Bronchial epithelial cell (primary cell): ENCODE data around the gene PLXND1. TPM values are rescaled to one million over a fixed set of nuclear protein-coding genes. Genes with fewer than 3 reads are reported as not detected.

Source experiments
- DNase-seq: peaks from one replicate; pipeline ENCODE4 v3.0.0-alpha.2; 2010; ENCODE audit warnings: low read depth
- FAIRE-seq: peaks from 2 replicates; lab custom pipeline; 2011; peaks lifted over from hg19 to GRCh38; lab: Jason Lieb, UNC
- H3K27me3 ChIP-seq: 2 replicates; pipeline ENCODE4 v1.5.1; 2011; ENCODE audit warnings: low read length; ENCODE audit not compliant: control insufficient read depth, insufficient read depth
- H3K36me3 ChIP-seq: 2 replicates; pipeline ENCODE4 v1.5.1; 2011; ENCODE audit warnings: low read length; ENCODE audit not compliant: control insufficient read depth, insufficient read depth
- H3K4me3 ChIP-seq: 2 replicates; pipeline ENCODE4 v1.5.1; 2011; ENCODE audit warnings: mild to moderate bottlenecking, low read depth, low read length, control low read depth
- total RNA-seq: library from RNA; depleted of rRNA; stranded (reverse); fragments of >200 nt; gene quantifications from 2 replicates; pipeline ENCODE4 v1.2.1, GENCODE V29; 2014
- TF ChIP-seq, protein P1 (sequence below): IDR thresholded peaks from 2 replicates; pipeline ENCODE4 v1.5.1; 2011; ENCODE audit warnings: mild to moderate bottlenecking, moderate library complexity, low read length, control low read depth, inconsistent platforms; ENCODE audit not compliant: insufficient read depth, severe bottlenecking

The PLXND1 gene
- total RNA-seq, 1 donor from 2014 or later = 2.4 TPM

DNA sequence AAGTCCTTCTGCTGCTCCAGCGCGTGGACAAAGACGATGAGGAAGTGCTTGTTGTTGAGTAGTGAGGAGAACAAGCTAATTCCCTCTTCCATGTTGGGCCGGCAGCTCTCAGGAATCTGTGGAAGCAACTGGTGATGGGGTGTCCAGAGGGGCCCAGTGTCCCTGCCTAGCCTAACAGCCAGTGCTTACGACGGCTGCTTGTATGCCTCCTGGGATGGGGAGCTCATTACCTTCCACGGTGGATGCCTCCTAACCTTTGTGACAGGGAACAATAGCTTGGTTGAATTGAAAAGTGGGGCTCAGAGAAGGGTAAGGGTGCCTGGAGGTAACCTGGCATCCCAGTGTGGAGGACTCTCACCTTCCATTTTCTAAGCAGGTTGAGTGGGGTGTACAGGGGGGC, 40.6 kb downstream of the PLXND1 start:
- Histone ChIP-seq H3K4me3 (no peak overlapping the region), H3K27me3 (no peaks in the 10 kb centered on the region), H3K36me3 (no peaks in the 10 kb centered on the region)
- no peak for DNase-seq
- FAIRE-seq = no peak
- TF ChIP-seq, protein P1, sequence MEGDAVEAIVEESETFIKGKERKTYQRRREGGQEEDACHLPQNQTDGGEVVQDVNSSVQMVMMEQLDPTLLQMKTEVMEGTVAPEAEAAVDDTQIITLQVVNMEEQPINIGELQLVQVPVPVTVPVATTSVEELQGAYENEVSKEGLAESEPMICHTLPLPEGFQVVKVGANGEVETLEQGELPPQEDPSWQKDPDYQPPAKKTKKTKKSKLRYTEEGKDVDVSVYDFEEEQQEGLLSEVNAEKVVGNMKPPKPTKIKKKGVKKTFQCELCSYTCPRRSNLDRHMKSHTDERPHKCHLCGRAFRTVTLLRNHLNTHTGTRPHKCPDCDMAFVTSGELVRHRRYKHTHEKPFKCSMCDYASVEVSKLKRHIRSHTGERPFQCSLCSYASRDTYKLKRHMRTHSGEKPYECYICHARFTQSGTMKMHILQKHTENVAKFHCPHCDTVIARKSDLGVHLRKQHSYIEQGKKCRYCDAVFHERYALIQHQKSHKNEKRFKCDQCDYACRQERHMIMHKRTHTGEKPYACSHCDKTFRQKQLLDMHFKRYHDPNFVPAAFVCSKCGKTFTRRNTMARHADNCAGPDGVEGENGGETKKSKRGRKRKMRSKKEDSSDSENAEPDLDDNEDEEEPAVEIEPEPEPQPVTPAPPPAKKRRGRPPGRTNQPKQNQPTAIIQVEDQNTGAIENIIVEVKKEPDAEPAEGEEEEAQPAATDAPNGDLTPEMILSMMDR = no peak

DNA sequence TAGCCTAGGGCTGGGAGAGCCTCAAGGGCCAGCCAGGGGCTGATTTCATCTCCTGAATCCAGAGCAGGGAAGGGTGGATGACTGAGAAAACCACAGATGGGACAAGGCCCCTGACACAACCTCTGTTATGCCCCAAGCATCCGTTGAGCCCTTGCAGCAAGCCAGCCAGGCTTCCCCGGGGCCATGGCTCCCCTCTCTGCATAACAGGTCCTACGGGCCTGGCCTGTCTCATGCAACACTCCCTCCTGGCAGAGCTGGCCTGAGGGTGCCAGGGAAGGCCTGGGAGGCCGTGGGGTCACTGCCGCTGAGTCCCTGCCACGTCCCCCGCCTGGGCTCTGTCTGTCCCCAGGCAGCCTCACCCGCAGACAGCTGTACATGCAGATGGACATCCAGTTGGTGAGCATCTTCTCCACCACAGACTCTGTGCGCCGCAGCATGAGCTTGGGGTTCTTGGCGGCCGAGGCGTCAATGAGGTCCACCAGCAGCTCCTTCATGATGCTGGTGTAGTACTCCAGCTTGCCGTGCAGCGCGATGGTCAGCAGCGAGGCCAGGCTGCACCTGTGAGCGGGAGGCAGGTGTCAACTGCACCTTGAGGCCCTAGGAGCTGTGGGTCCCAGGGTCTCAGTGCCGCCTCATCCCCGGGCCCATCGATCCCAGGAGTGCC, 41.4 kb downstream of the PLXND1 start:
- no peak for DNase-seq
- Histone ChIP-seq H3K27me3 (no peaks in the 10 kb centered on the region), H3K36me3 (no peaks in the 10 kb centered on the region), H3K4me3 (no peak overlapping the region)
- TF ChIP-seq, protein P1 = no peak
- FAIRE-seq = no peak

DNA sequence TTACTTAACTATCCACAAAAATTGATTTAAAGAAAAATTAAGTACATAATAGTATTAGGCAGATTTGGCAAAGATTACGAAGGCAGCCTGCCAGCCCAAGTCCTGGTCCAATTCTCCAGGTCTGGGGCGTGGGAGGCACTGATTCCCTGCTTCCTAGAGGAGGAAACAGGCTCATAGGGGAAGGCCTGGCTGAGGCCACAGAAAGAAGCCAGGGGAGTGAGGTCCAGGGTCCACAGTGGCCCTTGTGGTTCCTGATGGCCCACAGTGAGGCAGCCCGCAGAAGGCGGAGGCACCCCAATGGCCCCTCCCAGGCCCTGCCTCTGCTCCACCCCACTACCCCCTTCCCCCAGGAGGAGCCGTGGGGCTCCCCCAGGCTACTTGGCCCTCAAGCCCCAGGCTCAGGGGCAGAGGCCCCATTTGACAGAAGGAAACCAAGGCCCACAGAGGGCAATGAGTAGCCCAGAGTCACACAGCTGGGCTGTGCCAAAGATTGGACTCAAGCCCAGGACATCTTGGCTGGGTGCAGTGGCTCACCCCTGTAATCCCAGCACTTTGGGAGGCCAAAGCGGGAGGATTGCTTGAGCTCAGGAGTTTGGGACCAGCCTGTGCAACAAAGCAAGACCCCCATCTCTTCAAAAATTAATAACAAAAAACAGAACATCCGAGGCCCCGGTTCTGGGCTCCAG, 42.5 kb downstream of the PLXND1 start:
- no peak for FAIRE-seq
- Histone ChIP-seq H3K36me3 (no peaks in the 10 kb centered on the region), H3K4me3 (no peak overlapping the region), H3K27me3 (no peaks in the 10 kb centered on the region)
- TF ChIP-seq, protein P1 = no peak
- no peak for DNase-seq

DNA sequence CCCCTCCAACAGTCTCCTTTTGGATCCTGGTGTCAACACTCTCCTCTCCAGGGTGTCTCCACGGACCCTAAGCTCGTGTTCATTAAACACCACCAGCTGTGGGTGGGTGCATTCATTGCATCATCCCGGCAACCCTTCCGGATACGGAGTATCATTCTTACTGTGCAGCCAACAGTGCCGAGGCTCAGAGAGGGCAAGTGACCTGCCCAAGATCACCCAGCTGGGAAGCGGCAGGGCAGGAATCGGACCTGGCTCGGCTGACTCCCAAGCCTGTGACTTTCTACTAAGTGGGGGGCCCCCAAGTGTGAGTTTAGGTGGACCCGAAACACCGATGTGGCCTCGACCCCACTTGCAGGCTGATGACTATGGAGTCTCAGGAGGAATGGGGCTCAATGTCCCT, 43.1 kb downstream of the PLXND1 start:
- FAIRE-seq (no peak), DNase-seq (no peak)
- H3K27me3 ChIP-seq = no peaks in the 10 kb centered on the region
- H3K4me3 ChIP-seq = no peak overlapping the region
- TF ChIP-seq, protein P1 = no peak
- no peaks in the 10 kb centered on the region for H3K36me3 ChIP-seq

DNA sequence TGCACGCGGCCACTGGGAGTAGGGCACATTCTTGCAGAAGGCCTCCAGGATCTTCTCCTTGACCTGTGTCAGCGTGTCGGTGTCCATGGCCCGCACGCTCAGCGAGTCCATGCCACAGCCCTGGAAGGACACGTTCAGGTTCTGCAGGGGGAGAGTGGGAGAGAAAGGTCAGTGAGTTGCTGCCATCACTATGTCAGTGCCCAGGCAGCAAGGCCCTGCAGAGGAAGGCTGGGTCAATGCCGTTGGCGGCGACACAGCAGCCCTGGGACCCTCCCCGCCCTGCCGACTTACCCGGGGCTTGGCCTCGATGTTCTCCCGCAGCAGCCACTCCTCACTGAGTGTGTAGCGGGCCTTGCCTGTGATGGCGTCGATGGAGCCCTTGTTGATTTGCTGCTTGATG, 43.7 kb downstream of the PLXND1 start:
- DNase-seq (no peak), FAIRE-seq (no peak)
- Histone ChIP-seq H3K36me3 (no peaks in the 10 kb centered on the region), H3K4me3 (no peak overlapping the region), H3K27me3 (no peaks in the 10 kb centered on the region)
- TF ChIP-seq, protein P1 = no peak
